Activated CD8-positive, alpha-beta T cell treated with anti-CD3 and anti-CD28 coated beads for 36 hours (primary cell): ENCODE measurements around the gene DLGAP1. TPM values are rescaled to one million over a fixed set of nuclear protein-coding genes. Genes with fewer than 3 reads are reported as not detected.

Experiments
- ATAC-seq: fragments of 200-7000 bp; cut with Tn5 transposase; one replicate; pipeline ENCODE4 v1.10.0; 2021; ENCODE audit warnings: mild to moderate bottlenecking, moderate library complexity
- CTCF ChIA-PET: fragments of 350-600 bp; sonication (Branson Sonifier 250); formaldehyde crosslinking; loops from one replicate; lab custom pipeline; 2021; ENCODE audit warnings: antibody characterized with exemption; lab: Charles Lee
- POLR2A ChIA-PET: fragments of 350-600 bp; sonication (Branson Sonifier 250); formaldehyde crosslinking; loops from one replicate; lab custom pipeline; 2021; ENCODE audit warnings: antibody characterized with exemption; lab: Charles Lee
- DNase-seq: peaks from one replicate; pipeline ENCODE4 v3.0.0-alpha.2; 2020
- H3K27ac Mint-ChIP-seq: one replicate; pipeline ENCODE4 v1.8.0; 2021; ENCODE audit warnings: mild to moderate bottlenecking, mixed read lengths
- H3K27me3 Mint-ChIP-seq: one replicate; pipeline ENCODE4 v1.8.0; 2021; ENCODE audit warnings: mixed read lengths
- H3K36me3 Mint-ChIP-seq: one replicate; pipeline ENCODE4 v1.8.0; 2021; ENCODE audit warnings: low read depth, mixed read lengths
- H3K4me1 Mint-ChIP-seq: one replicate; pipeline ENCODE4 v1.8.0; 2021; ENCODE audit warnings: low read depth, mixed read lengths
- H3K4me3 Mint-ChIP-seq: one replicate; pipeline ENCODE4 v1.8.0; 2021; ENCODE audit warnings: mild to moderate bottlenecking, moderate library complexity, mixed read lengths
- H3K9me3 Mint-ChIP-seq: one replicate; pipeline ENCODE4 v1.8.0; 2021; ENCODE audit warnings: mixed read lengths
- intact Hi-C: fragments of 100-400 bp; cut with micrococcal nuclease; formaldehyde crosslinking; loops from one replicate; pipeline ENCODE4 v1.10.0; 2022
- total RNA-seq, 2 experiments: library from RNA; stranded (reverse); gene quantifications; one replicate each; pipeline ENCODE4 v1.2.3, GENCODE V29; 2021
- TF ChIP-seq, protein P1 (sequence below): fragments of 200-600 bp; IDR thresholded peaks from one replicate; pipeline ENCODE4 v1.8.0; 2022; ENCODE audit warnings: antibody characterized with exemption, mild to moderate bottlenecking

The DLGAP1 gene
- total RNA-seq, 2 experiments from 2014 or later = not detected

DNA sequence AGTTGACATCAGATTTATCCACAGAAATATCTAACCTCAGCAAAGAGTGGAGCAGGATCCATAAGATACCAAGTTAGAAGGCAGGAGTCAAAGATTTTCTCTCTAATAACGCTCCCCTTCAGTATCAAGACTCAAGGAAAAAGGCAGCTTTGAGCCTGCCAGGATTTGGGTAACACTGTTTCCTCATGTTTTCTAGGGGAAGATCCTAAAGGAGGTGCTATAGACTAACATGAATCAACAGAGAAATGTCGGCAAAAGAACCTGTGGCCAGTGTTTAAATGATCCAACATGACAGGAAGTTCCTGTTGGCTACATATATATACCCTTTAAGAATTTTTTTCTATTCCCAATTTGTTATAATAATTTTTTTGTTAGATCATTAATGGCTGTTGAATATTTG is 602.8 kb downstream of the DLGAP1 start:
- CTCF ChIA-PET = no interaction called here
- TF ChIP-seq, protein P1, sequence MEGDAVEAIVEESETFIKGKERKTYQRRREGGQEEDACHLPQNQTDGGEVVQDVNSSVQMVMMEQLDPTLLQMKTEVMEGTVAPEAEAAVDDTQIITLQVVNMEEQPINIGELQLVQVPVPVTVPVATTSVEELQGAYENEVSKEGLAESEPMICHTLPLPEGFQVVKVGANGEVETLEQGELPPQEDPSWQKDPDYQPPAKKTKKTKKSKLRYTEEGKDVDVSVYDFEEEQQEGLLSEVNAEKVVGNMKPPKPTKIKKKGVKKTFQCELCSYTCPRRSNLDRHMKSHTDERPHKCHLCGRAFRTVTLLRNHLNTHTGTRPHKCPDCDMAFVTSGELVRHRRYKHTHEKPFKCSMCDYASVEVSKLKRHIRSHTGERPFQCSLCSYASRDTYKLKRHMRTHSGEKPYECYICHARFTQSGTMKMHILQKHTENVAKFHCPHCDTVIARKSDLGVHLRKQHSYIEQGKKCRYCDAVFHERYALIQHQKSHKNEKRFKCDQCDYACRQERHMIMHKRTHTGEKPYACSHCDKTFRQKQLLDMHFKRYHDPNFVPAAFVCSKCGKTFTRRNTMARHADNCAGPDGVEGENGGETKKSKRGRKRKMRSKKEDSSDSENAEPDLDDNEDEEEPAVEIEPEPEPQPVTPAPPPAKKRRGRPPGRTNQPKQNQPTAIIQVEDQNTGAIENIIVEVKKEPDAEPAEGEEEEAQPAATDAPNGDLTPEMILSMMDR = no peak
- H3K27me3 Mint-ChIP-seq = peaks cover 3% of the 10 kb centered on the region
- ATAC-seq (no peak), DNase-seq (no peak)
- no peaks in the 10 kb centered on the region for H3K36me3 Mint-ChIP-seq
- H3K9me3 Mint-ChIP-seq = no peaks in the 10 kb centered on the region
- no peak overlapping the region for H3K4me3 Mint-ChIP-seq
- H3K27ac Mint-ChIP-seq = no peak overlapping the region
- H3K4me1 Mint-ChIP-seq = no peaks in the 10 kb centered on the region
- POLR2A ChIA-PET = no interaction called here
- intact Hi-C loops = no loop called here

GRCh38 chr18:3851159-3851558 is 603.9 kb downstream of the DLGAP1 start:
- DNase-seq (no peak), ATAC-seq (no peak)
- Mint-ChIP-seq H3K4me3 (no peak overlapping the region), H3K27me3 (peaks cover 3% of the 10 kb centered on the region), H3K27ac (no peak overlapping the region), H3K4me1 (no peaks in the 10 kb centered on the region), H3K9me3 (no peaks in the 10 kb centered on the region), H3K36me3 (no peaks in the 10 kb centered on the region)
- intact Hi-C loops = no loop called here
- TF ChIP-seq, protein P1 = no peak
- ChIA-PET CTCF (no interaction called here), POLR2A (no interaction called here)

GRCh38 chr18:3848316-3848715 is 606.8 kb downstream of the DLGAP1 start:
- Mint-ChIP-seq H3K27ac (no peak overlapping the region), H3K9me3 (no peaks in the 10 kb centered on the region), H3K27me3 (no peaks in the 10 kb centered on the region), H3K4me3 (no peak overlapping the region), H3K4me1 (no peaks in the 10 kb centered on the region), H3K36me3 (no peaks in the 10 kb centered on the region)
- ATAC-seq (no peak), DNase-seq (no peak)
- TF ChIP-seq, protein P1 = no peak
- POLR2A ChIA-PET = no interaction called here
- intact Hi-C loops = no loop called here
- CTCF ChIA-PET = no interaction called here

DNA sequence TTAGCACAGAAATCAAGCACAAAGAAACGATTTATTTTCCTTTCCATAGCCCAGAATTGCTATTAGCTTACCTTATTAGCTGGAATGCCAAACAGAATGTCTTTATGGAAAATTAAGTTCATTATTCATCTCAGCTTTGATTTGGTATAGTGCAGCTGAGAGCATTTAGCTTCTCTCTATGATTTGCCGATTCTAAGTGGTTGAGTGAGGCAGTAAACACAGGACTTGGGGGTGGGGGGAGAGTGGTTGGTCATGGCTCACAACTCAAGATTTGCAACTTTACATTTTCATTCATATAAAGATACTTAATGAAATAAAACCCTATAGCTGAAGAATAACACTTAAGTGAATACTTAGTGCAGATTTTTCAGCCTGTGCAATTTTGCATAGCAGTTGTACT is 609.9 kb downstream of the DLGAP1 start:
- no peaks in the 10 kb centered on the region for H3K9me3 Mint-ChIP-seq
- H3K27me3 Mint-ChIP-seq = peaks cover 3% of the 10 kb centered on the region
- TF ChIP-seq, protein P1 = no peak
- ATAC-seq (no peak), DNase-seq (no peak)
- CTCF ChIA-PET = interaction anchor here (1.2 to 2.3 kb wide), 2 partner anchors 11 to 74 kb away, joined by 3 to 7 read pairs; no protein-coding TSS in a partner anchor
- no peak overlapping the region for H3K4me3 Mint-ChIP-seq
- POLR2A ChIA-PET = no interaction called here
- intact Hi-C loops = no loop called here
- H3K36me3 Mint-ChIP-seq = no peaks in the 10 kb centered on the region
- no peaks in the 10 kb centered on the region for H3K4me1 Mint-ChIP-seq
- H3K27ac Mint-ChIP-seq = no peak overlapping the region

DNA sequence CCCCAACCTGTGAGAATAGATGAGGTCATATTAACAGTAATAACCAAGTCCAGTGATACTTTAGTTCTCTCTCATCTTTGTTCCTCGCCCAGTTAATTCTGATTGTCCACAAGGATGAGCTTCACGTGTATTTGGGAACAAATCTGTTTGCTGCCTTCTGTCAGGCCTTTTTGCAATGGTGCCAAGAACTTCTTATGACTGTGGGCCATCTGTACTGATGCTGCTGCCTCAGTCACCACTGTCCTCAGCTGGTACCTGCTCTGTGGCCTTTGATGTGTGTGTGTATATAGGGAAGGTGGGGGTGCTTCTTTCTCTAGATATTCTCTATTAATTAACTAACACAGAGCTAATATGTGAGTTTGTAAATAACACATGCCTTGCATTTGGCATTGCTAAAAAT is 612.3 kb downstream of the DLGAP1 start:
- H3K36me3 Mint-ChIP-seq = no peaks in the 10 kb centered on the region
- no peak for DNase-seq
- no peak overlapping the region for H3K27ac Mint-ChIP-seq
- no peak overlapping the region for H3K4me3 Mint-ChIP-seq
- ChIA-PET CTCF (no interaction called here), POLR2A (no interaction called here)
- TF ChIP-seq, protein P1 = no peak
- H3K27me3 Mint-ChIP-seq = peaks cover 8% of the 10 kb centered on the region
- intact Hi-C loops = no loop called here
- ATAC-seq = no peak
- H3K4me1 Mint-ChIP-seq = no peaks in the 10 kb centered on the region
- no peaks in the 10 kb centered on the region for H3K9me3 Mint-ChIP-seq
